ENCODE results near the gene RBL1.
"Not testable (repeated sequence)": the region's sequence is repeated elsewhere in the genome, so short reads cannot be mapped to it uniquely, and the experiment has no call there.

RBL1 gene

DNA sequence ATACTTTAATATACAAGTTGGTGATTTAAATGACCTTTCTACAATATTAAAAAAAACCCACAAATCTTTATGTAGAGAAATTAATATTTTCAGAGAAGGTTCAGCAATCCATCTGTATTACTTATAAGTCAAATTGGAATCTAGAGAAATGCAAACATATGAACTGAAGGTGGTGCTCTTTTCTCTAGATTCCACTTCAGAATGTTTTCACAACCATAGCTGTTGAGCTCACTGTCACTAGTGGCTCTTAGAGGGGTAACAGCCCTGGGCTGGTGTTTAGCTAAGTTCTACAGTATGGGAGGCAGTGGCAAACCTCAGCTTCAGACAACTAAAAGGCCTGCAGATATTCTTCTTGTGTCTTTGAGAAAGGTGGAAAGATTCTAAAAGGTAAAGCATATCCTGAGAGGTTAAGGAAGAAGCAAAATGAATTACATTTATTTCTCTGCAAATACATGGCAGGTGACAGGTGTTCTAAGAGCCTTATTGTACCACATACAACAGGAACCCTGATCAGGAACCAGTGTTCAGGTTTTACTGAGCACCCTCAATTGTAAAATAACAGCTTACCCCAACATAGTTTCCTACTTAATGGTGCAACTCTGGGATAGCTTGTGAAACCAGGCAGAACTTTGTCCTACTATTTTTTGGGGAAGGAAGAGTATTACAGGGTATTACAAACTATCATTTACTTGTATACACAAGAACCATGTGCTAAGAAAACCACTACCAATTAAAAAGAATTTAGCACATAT, 87.7 kb downstream of the RBL1 start:
- DNase-seq = no peak
- intact Hi-C loops (cut with DNase I) = no loop called here

DNA sequence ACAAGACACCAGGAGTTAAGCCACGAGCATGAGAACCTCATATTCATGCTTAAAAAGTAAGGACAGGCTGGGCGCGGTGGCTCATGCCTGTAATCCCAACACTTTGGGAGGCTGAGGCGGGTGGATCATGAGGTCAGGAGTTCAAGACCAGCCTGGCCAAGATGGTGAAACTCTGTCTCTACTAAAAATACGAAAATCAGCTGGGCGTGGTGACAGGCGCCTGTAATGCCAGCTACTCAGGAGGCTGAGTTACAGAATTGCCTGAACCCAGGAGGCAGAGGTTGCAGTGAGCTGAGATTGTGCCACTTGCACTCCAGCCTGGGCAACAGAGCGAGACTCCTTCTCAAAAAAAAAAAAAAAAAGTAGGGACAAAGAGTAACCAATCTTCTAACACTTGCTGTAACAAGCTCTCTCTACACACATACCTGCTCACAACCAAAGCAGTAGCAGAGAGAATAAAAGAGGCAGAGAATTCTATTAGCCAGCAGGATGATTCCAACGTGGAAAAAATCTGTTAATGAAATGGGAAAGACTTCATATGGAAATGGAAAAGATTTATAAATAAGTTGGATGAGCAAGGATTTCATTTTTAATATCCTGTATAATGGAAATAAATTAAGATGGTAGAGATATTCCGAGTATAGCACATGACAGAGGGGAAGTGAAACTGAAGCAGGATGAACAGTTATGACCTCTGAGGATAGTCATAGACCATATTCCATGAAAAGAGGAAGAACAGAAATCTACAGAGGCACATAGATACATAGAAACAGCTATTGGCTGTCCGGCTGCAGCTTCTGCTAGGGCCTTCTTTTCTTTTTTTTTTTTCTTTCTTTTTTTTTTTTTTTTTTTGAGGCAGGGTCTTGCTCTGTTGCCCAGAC, 90.5 kb downstream of the RBL1 start:
- DNase-seq; intact Hi-C loops (cut with DNase I): not testable (repeated sequence)

DNA sequence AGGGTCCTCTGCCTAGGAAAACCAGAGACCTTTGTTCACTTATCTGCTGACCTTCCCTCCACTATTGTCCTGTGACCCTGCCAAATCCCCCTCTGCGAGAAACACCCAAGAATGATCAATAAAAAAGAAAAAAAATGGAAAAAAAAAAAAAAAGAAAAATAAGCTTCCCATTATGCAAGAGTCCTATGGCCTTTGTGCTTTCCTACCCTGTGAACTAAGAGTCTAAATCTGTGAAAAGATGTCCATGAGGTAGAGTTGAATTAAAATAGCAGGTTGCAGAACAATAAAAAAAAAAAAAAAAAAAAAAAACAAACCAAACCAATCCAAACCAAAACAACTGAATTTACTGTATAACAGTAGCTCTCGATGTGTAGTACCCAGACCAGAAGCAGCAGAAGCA, 94.2 kb downstream of the RBL1 start:
- intact Hi-C loops (cut with DNase I); DNase-seq: not testable (repeated sequence)

DNA sequence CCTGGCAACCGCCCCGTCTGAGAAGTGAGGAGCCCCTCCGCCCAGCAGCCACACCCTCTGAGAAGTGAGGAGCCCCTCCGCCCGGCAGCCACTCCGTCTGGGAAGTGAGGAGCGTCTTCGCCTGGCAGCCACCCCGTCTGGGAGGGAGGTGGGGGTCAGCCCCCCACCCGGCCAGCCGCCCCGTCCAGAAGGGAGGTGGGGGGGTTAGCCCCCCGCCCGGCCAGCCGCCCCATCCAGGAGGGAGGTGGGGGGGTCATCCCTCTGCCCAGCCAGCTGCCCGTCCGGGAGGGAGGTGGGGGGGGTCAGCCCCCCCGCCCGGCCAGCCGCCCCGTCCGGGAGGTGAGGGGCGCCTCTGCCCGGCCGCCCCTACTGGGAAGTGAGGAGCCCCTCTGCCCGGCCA, 95.6 kb downstream of the RBL1 start:
- DNase-seq; intact Hi-C loops (cut with DNase I): not testable (repeated sequence)

DNA sequence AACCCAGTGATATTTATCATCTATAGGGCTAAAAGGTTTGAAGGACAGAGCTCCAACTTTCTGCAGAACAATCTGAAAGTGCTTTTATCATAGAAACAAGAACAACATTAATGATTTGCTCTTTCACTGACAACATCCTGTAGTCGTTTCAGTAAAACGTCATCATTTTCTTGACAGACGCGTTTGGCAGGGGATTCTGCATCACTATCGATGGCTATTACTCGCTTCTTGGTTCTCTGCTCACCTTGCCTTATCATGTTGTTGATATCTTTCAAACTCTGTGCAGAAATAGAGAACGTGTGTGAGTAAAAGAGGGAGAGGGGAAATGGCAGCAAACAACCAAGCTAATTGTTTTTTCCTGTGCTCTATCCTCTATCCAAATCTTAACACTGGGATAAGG, 97.1 kb downstream of the RBL1 start:
- intact Hi-C loops (cut with DNase I) = no loop called here
- no peak for DNase-seq

DNA sequence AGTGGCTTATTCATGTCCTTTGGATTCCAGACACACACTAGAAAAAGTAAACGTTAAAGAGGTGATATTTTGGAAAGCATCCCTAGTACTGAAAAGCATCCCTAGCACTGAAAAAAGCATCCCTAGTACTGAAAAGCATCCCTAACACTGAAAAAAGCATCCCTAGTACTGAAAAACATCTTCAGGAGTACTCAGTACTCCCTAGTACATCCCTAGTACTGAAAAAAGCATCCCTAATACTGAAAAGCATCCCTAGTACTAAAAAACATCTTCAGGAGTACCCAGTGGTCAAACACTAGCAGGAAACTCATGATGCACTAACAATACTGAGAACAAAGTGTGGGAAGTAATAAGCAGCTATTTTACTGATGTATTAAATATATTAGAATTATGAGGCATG, 98.7 kb downstream of the RBL1 start:
- intact Hi-C loops (cut with DNase I) = no loop called here
- no peak for DNase-seq

DNA sequence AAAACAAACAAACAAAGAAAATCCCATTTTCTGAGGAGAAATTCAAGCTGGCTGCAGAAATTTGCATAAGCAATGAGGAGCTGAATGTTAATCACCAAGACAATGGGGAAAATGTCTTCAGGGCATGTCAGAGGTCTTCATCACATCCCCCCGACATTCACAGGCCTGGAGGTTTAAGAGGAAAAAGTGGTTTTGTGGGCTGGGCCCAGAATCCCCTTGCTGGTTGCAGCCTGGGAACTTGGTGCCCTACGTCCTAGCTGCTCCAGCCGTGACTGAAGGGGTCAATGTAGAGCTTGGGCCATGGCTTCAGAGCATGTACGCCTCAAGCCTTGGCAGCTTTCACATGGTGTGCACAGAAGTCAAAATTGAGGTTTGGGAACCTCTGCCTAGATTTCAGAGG, 101.6 kb downstream of the RBL1 start:
- DNase-seq; intact Hi-C loops (cut with DNase I): not testable (repeated sequence)

DNA sequence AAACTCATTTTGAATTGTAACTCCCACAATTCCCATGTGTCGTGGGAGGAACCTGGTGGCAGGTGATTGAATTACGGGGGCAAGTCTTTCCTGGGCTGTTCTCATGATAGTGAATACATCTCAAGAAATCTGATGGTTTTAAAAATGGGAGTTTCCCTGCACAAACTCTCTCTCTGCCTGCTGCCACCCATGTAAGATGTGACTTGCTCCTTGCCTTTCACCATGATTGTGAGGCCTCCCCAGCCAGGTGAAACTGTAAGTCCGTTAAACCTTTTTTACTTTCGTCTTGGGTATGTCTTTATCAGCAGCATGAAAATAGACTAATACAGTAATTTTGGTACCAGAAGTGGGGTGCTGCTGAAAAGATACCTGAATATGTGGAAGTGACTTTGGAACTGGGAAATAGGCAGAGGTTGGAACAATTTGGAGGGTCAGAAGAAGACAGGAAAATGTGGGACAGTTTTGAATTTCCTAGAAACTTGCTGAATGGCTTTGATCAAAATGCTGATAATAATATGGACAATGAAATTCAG, 102.9 kb downstream of the RBL1 start:
- intact Hi-C loops (cut with DNase I) = no loop called here
- peak in 7 of 42 donors; percentile 10 to 41 (median 19) for DNase-seq

DNA sequence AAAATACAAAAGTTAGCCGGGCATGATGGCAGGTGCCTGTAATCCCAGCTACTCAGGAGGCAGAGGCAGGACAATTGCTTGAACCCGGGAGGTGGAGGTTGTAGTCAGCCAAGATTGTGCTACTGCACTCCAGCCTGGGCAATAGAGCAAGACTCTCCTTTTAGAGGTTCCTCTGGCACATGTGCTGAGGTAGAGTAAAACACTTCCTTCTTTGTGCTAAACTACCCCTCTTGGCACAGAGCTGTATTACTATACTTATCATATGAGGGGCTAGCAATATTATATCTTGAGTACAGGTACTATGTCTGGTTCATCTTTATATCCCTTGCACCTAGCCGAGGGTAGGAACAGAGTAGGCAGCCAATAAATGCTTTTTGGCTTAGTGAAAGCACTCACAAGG, 104.1 kb downstream of the RBL1 start:
- DNase-seq = no peak
- intact Hi-C loops (cut with DNase I) = no loop called here

DNA sequence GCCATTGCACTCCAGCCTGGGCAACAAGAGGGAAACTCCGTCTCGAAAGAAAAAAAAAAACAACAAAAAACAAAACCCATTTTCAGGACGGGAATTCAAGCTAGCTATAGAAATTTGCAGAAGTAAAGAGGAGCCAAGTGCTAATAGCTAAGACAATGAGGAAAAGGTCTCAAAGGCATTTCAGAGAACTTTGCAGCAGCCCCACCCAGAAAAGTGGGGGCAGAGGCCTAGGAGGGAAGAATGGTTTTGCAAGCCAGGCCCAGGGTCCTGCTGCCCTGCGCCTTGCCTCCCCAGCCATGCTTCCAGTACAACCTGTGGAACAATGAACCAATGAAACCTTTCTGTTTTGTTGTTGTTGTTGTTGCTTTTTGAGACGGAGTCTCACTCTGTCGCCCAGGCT, 106.0 kb downstream of the RBL1 start:
- DNase-seq = peak in 2 of 42 donors; percentile 13 to 21
- intact Hi-C loops (cut with DNase I) = no loop called here

DNA sequence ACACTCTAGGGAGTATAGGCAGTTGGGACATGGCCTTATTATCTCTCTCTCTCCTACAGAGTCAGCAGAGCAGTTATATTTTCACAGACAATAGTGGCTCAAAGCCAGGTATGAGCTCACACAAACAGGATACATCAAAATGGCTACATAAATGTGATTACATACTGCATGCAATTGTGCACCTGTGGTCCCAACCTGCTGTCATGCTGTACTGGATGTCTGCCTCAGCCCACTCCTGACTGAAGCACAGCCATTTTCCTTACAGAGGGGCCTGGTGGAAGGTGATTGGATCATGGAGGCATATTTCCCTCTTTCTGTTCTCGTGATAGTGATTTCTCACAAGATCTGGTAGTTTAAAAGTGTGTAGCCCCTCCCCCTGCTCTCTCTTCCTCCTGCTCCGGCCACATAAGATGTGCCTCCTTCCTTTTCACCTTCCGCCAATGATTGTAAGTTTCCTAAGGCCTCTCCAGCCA, 107.3 kb downstream of the RBL1 start:
- peak in 1 of 42 donors; percentile 7 for DNase-seq
- intact Hi-C loops (cut with DNase I) = no loop called here

DNA sequence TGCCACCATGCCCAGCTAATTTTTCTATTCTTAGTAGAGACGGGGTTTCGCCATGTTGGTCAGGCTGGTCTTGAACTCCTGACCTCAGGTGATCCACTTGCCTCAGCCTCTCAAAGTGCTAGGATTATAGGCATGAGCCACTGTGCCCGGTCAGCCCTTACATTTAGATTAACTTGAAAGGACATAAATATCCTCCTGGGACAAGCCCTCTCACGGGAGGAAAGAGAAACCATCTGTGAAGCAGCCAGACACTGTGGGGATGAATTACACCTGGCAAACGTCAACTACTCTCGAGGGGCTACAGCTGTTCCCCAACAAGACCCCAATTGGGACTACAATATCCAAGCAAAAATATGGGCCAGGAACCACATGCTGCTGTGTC, 111.5 kb downstream of the RBL1 start:
- DNase-seq = no peak
- intact Hi-C loops (cut with DNase I) = no loop called here

DNA sequence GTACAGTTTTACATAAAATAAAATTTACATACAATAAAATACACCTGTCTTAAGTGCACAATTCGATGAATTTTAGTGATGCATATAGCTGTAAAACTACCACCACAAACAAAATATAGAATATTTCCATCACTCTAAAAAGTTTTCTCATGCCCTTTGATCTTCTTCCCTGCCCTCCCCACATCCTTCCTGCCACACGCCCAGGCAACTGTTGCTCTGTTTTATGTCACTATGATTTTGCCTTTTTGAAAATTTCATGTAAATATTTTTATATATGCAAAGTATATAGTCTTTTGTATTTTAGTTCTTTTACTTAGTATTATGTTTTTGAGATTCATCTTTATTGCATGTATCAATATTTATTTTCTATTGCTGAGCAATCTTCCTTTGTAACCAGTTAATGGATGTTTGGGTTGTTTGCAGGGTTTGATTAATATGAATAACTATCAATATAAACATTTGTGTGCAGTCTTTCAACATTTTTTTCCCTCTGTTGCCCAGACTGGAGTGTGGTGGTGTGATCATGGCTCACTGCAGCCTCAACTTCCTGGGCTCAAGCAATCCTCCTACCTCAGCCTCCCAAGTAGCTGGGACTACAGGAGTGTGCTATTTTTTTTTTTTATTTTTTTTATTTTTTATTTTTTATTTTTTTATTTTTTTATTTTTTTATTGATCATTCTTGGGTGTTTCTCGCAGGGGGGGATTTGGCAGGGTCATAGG, 120.5 kb downstream of the RBL1 start:
- intact Hi-C loops (cut with DNase I) = no loop called here
- DNase-seq = peak in 1 of 42 donors; percentile 1

DNA sequence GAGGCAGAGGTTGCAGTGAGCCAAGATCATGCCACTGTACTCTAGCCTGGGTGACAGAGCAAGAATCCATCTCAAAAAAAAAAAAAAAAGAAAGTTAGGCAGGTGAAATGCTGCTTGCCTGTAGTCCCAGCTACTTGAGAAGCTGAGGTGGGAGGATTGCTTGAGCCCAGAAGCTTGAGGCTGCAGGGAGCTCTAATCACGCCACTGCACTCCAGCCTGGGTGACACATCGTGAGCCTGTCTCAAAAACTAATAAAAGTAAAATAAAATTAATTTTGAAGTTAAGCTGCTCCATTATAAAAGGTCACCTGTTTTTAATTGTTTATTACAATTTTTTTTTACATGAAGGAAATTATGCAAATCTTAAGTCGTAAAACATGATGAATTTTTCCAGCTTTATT, 121.1 kb downstream of the RBL1 start:
- DNase-seq = no peak
- intact Hi-C loops (cut with DNase I) = no loop called here

DNA sequence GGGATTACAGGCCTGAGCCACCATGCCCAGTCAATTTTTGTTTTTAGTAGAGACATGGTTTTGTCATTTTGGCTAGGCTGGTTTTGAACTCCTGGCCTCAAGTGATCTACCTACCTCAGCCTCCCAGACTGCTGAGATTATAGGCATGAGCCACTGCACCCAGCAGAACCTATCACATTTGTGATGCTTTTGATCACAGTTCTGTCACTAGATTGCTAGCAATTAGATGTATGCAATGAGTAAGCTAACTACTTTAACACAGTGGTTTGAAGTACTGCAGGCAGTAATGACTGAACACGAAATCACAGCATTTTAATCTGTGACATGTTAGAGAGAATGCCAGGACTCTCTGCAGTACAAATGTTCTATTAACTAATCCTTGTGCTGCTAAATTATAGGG, 124.7 kb downstream of the RBL1 start:
- intact Hi-C loops (cut with DNase I) = no loop called here
- DNase-seq = no peak

DNA sequence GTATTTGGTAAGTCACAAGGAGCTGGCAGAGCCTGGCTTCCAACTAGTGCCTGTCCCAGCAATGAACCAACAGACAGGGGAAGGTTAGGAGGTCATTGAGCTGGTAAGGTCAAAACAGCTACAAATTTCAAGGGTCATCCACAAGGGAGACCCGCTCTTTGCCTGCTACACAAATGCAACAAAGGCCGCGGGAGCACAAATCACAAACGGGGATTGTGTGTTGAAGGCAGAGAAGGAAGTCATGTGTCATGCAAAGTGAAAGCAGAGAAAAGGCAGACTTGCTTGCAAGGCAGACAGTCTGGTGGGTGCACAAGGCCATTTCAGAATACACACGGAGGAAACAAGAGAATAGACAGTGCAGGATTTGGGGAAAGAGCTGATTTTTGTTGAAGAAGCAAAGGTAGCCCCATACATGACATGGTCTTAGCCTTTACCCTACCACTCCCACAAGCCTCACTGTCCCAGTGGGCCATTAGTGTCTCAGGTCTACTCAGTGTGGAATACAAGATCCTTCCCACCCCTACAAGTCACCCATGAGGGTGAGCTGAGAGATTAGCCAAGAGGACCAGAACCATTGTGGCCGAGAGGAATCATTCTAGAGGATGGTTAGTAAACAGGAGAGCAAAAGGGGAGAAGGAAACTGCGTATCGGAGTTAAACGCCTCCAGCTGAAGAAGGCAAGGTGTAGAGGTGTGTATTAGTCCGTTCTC, 126.2 kb downstream of the RBL1 start:
- intact Hi-C loops (cut with DNase I) = no loop called here
- DNase-seq = peak in 1 of 42 donors; percentile 6

DNA sequence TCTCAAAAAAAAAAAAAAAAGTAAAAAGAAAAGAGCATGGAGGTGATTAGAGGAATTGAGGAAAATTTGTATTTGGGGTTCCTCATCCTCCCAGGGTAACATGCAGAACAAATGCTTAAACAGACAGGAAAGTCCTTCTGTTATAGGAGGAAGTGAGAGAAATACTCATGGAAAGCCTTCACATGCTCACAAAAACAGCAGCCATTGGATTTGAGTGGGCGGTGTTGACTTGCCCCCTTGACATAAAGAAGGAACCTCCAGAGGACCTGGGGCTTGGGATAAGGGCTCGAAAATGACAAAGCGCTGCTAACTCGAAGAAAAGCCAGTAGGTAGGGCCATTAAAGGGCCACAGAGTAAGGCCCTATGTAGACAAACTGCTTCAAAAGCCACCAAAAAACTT, 126.7 kb downstream of the RBL1 start:
- DNase-seq = no peak
- intact Hi-C loops (cut with DNase I) = no loop called here

DNA sequence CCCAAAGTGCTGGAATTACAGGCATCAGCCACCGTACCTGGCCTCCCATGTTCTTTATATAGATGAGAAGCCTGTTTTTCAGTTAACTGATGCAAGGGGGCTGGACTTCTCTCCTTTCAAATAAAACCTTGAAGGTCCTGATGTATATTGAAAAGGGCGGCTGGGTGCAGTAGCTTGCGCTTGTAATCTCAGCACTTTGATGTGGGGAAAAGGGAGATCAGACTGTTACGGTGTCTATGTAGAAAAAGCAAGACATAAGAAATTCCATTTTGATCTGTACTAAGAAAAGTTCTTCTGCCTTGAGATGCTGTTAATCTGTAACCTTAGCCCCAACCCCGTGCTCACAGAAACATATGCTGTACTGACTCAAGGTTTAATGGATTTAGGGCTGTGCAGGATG, 128.2 kb downstream of the RBL1 start:
- intact Hi-C loops (cut with DNase I) = no loop called here
- DNase-seq = no peak

DNA sequence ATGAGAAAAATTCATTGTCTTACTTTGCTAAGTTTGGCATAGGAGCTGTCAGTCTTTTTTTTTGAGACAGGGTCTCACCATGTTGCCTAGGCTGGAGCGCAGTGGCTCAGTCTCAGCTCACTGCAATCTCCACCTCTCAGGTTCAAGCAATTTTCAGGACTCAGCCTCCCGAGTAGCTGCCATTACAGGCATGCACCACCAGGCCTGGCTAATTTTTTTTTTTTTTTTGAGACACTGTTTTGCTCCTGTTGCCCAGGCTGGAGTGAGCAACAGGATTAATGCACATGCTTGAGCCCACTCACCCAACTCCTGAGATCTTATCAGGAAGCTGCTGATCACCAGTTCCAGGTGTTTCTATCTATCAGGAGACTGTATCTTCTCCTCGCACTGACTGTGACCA, 128.8 kb downstream of the RBL1 start:
- DNase-seq; intact Hi-C loops (cut with DNase I): not testable (repeated sequence)

Measured in head of caudate nucleus (tissue), 42 donors.